Activated CD4-positive, alpha-beta T cell treated with anti-CD3 and anti-CD28 coated beads for 48 hours (primary cell): ENCODE results near the gene PMEPA1.

ENCODE experiments used
- DNase-seq: peaks from one replicate; pipeline ENCODE4 v3.0.0-alpha.2; 2020

Gene PMEPA1

DNA sequence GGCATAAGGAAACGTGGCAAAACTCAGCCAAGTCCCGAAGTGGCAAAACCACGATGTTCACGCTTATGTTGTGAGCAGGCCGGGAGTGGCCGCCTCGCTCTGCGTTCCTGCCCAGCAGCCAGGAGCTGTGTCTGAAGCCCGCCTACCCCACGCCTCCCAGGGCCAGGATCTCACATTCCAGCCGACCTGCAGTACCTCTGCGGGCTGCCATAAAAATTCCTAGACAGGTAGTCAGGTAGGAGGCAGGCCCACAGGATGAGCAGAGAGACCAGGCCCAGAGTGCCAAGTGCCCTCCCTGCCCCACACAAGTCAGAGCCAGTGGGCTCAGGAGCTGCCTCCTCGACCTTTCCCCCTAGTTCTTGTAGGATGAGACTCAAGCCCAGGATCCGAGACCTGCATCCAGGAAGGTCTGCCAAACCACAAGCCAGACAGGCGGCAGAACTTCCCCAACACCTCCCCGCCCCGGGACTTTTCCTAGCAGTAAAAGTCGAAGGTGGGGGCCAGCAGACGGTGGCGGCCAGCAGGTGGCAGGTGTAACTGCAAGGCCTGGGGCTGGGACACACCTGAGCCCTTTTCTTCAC, 16.7 kb downstream of the PMEPA1 start:
- DNase-seq, result no peak

DNA sequence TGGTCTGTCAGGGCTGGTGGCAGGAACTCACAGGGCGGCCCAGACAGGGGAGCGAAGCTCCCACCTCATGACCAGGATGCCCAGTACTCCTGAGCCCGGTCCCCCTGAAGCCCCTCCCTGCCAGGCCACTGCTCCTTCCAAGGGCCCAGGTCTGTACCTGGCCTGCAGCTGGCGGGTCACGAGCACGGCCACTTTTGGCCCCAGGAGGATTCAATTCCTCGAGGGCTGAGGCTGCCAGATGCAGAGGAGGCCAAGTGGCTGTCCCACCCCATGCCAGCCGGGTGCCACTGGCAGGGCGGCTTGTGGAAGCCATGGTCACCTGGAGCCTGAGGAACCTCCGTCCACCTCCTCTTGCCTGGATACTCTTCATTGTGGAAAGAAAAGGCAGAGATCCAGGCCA, 17.4 kb downstream of the PMEPA1 start:
- DNase-seq, result no peak

DNA sequence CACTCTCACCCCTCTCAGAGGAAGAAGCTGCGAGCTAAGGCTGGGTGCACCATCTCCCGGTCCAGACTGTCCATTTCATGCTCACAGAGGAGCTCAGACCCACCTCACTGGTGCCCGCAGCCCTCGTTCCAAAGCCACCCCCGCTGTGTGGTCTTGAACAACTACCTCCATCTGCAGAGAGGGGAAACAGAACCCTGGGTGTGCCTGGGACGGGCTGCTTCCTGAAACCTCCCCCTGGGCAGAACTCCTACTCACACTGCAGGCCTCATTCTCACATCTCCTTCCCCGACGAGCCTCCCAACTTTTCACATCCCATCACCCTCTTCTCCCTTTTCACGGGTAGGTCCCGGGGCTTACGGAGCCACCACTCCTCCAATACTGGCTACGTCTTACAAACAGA, 18.1 kb downstream of the PMEPA1 start:
- DNase-seq, result no peak

DNA sequence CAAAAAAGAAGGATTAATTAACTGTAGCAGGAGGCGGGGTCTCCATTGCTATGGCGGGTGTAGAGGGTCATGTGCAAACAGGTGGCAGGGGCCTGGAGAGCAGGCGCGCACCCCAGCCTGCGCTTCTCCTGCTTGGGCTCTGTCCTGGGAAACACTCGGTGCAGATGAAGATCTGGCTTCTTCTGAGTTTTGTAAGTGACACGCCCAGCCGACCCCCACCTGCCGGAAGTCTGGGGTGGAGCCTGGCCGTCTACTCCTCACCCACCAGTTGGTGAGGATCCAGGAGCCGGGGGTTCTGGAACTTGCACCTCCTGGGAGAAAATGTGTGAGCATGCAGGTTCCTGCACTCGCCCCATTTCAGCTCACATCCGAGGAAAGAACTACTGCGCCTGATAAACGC, 19.3 kb downstream of the PMEPA1 start:
- no peak for DNase-seq

DNA sequence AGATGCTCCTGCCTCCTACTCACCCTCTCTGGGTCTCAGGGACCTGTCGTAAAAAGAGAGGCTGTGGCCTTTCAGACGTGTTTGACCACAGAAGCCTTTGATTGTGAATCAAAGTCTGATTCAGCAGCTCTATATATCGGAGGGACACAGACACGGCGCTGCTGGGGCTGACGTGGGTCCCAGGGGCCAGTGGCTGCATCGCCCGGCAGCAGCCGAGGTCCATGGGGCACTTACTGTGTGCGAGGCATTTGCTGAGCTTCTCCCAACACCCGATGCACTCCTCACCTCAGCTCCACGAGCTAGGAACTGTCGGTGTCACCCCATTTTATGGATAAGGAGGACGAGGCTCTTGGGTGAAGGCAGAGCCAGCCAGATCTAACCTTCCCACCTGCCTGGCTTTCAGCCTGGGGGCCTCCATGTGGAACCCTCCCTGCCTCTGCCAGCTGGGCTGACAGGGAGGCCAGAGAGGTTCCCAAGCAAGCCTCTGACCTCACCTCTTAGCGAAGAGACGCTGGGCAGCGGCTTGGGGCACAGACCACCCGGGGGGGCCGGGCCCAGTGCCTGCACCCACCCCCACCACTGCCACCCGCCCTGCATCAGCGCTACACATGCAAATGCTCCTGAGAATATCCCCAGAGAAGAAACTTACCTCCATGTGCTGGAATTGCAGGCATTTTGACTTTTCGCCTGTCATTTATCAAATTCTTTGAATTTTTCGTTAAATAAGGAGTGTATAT, 19.9 kb downstream of the PMEPA1 start:
- no peak for DNase-seq

DNA sequence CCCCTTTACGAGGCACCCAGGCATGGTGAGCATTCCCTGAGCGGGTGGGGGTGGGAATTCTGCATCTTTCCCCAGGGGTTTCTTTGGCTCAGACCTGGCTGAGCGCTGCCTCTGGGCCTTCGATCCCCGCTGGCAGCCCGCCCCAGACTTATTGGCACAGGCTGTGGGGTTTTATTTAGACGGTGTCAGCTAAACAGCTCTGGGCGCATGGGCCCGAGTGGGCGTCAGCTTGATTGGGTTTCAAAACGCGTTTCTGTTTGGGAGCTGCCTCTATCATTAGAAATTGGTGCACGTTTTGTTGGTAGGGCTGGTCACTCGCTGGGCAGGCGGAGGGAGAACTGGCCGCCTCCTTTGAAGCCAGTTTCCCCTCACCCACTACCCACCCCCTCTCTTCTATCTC, 21.0 kb downstream of the PMEPA1 start:
- no peak for DNase-seq

DNA sequence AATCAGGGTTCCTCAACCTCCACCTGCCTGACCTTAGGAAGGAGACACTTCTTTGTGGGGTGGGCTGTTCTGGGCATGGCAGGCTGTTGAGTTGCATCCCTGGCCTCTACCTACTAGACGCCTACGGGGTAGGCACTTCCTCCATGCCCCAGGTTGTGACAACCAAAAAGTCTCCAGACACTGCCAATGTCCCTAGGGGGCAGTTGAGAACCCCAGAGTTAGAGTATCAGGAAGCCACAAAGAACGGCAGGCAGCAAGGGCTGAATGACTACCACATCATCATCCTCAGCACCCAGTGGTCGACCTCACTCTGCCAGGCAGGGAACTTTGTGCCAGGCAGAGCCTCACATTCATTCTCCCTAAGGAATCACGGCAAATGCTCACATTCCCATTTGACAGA, 21.5 kb downstream of the PMEPA1 start:
- no peak for DNase-seq

DNA sequence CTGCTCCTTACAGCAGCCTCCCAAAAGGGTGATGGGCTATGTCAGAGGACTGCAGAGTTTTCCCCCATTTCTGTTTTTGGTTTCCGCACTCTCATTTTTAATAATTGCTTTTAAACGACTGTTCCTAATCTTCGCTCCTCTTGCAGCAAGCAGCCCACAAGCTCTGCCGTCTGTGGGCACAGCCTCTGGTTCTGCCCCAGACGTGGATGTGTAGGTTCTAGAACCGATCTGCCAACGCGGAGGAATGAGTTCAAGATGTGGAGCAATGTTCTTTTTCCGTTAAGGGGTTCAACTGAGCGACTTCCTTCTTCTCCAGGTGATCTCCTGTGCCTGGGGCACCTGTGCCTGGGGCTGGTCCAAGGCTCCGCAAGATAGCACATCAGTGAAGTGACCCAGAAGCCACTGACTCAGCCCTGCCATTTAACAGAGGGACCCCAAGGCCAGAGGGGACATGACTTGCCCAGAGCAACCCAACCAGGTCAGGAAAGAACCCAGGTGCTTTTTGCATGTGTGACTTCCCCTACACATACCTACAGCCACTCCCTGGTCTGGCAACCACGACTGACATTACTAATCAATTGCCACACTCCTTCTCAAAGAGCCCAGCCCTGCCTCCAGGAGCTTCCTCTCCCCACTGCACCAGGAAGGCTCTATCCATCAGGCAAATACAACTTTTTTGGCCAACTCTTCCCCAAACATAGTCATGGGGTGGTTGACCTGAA, 22.7 kb downstream of the PMEPA1 start:
- no peak for DNase-seq

DNA sequence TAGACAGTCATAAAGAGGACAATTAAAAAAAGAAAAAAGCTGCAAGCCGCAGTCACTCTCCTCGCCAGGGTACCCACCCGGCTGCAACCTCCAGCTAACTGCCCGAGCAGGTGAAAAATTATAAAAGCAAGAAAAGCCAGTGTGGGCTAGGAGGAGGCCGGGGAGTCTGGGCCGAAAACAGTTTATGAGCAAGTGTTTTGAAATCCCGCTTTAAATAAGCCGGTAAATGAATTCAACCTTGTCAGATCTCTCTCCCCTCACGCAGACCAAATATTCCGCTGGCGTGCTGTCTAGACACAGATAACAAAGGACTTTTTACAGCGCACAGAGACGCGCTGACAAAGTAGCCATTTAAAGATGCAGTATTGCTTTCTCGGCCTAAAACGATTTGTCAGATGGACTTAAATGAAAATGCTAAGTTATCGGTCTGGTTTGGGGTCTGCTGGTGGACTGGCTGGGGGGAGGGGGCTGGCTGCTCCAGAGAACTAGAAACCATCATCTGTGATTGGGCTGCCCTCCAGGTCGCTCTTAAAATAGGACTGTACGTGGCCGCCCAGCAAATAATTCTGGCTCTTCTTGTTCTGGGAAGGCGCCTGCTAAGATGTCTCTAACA, 24.6 kb downstream of the PMEPA1 start:
- no peak for DNase-seq

DNA sequence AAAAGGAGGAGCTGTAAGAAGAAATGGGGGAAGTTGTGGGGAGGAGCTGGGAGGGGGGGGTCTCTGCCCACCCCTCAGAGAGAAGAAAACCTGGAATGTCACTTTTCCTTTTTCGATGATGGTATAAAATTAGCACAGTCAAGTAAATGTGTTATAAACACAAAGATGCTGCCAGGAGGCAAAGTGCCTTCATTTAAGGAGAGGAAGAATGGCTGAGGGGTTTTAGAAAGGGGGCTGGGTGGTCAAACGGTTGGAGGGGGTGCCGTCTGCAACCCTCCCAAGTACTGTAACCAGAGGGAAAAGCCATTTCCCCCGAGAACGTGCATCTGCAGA, 25.0 kb downstream of the PMEPA1 start:
- DNase-seq, result no peak

DNA sequence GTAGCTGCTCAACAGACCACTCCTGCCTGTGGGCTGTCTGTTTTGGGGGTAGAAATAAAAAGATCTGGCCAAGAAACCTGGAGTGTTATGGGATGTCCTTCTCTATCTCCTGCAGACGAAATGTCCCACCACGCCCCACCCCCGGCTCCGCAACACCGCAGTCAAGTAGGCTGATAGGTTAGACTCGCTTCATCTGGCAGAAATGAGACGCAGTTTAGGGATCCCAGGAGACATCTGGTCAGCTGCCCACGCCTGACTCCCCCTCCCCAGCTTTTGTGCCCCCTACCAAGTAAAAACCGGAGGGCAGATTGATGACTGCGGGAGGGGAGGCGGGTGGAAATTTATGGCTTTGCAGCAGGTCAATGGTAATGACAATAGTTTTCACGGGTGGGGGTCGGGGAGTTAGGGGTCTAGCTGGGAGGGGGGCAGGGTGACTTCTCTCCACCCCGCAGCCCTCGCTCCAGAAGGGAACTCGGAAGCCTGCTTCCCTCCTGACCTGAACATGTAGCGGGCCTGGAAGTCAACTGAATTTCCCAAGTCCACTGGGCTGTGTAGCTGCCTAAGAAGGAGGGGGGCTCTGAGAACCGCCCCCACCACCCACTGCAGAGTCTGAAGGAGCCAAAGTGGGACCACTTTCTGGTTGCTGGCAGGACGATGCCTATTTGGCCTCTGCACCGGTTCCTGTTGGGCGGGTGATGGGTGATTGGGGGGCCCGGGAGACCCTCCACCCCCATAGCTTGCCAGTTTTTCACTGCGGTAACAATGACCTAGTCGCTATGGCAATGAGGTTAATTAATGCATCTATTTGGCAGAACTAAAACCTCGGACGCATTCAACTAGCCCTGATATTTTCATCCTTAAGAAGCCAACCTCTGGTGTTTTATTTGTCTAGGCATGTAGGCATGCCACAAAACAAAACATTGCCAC, 25.7 kb downstream of the PMEPA1 start:
- DNase-seq, result no peak

DNA sequence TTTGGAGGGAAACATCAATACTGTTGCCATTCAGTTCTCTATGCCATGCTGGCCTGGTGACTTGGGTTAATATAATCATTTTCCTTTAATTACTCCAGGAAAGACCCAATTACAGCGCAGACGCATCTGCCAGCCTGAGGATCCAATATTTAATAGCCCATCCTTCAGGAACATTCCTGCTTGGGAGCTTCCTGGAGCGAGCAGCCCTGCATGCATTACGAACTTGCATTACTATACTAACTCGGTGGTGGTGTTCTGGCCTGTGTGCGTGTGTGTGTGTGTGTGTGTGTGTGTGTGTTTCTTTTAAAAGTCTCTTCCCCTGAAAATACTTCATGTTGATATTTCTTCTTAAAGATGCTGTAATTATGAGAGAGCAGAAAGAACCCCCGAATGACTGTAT, 26.5 kb downstream of the PMEPA1 start:
- no peak for DNase-seq

DNA sequence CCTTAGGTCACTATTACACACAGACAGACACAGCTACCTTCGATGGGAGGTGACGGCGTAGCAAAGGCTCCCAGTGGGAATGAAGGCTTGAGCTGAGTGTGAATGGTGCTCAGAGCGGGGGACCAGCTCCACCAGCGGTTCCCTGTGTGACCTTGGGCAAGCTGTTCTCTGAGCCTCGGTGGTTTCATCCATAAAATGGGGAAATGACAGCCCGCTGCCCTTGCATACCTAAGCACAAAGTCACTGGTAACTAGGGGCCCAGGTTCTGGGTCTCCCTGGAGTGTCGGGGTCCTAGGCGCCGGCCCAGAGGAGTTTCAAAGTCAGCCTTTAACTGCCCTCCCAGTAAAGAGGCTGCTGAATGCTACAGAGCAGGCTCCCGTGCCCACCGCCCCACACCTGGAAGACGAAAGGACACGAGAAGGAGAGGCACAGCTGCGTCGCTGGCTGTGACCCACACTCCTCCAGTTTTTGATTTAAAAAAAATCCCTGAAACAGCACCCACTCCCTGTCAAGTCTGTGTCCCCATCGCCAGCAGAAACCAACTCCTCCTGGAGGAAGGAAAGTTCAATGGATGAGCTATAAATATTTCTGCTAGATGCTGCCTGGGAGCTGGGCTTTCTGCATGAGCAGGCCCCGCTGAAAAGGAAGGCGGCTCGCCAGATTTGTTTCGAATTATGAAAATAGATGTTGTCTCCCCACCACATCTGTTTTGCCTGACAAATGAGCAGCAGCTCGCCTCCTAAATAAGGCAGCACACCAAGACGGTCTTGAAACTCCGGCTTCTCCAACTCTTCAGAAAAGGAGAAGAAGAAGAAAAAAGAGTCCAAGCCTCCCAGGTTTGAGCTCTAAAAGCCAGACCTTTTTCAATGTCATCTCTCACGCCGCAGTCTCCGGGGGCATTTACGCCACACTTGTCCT, 27.4 kb downstream of the PMEPA1 start:
- DNase-seq, result no peak

DNA sequence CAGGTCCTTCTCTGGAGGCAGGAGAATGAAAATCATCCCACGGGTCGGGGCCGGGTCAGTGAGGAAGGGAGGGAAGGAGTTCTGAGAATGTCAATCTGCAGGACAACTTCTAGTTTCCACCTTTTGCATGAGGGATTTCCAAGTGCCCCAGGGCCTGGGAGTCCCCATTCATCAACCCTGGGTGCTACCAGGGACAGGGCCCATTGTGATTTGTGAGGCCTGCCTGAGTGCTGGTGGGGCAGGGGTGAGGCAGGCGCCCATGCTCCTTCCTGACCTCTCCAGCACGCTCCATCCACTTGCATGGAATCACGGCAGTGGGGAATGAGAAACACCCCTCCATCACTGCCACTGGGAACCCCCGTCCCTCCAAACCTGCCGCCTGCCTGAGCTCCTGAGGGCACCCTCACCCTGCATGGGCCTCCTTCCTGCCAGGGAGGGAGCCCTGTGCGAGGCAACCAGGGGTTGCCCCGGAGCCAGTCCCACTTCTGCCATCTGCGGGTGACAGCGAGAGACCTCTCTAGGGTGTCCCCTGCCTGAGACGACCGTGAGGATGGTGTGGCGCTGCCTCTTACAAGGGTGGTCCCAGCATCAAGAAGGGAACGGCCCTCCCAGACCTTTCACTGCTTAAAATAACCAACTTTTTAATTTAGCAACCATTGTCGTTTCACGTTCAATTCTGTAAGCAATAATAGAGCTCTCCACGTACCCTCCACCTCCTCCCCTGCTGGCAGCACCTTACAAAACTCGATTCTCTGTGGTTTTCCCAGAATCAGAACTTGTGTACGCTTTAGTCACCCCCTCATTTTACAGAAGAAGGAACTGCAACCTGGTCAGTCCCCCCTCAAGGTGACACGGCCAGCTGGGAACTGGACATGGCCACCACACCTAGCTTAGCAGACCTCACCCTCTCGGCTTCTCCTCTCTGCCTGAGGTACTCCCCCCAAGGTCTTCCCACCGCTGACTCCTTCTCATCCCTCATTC, 28.6 kb downstream of the PMEPA1 start:
- peak; percentile 17 for DNase-seq

DNA sequence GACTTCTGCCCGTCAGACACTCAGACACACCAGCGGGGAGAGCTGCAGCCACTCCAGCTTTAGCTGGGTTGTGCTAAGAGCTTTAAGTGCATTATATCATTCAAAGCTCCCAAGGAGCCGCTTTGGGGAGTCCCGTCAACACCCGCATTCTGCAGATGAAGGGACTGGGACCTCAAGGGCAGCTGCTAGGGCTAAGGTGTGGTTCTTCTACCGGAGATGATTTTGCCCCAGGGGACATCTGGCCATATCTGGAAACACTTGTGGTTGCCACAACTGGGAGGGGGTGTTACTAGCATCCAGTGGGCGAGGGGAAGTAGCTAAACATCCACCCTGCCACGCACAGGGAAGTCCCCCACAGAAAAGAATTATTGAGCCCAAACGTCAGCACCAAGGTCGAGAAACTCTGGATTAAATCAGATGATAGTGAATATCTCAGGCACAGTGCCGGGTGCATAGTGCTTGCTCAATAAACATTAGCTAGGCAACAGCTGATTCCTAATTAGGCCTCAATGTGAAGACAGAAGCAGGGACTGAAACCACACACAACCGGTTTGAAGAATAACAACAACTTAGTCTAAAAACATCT, 29.6 kb downstream of the PMEPA1 start:
- no peak for DNase-seq

DNA sequence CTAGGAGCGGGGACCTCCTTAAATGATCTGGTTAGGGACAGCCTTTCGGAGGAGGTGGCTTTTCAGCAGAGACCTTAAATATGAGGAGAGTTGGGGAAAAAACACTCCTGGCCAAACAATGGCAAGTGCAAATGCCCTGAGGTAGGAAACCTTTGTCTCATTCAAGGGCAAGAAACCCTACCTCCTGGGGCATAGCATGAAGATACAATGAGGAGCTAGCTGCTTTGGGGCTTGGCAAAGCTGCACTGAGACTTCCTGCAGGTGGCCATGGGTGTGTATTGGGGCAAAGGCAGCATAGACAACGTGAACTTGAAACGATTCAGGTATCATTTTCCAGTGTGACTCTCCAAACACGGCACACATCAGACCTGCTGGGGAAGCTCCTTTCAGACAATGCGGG, 30.7 kb downstream of the PMEPA1 start:
- no peak for DNase-seq

DNA sequence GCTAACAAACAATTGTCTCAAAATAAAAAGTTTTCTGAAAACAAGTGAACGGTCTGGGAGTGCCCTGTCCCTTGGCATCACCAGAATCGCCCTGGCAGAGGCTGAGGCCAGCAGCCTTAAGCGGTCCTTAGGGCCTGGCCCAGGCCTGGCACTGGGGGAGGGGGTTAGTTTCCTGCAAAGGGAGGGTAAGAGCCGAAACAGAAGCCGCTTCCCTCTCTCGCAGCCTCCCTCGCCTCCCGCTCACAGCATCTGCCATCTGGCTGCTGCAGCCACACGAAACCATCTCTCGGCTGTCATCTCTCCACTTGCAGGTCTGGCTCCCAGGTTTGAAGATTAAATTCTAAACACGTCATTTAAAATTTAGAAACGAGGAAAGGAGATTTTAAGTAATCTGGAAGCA, 31.5 kb downstream of the PMEPA1 start:
- no peak for DNase-seq

DNA sequence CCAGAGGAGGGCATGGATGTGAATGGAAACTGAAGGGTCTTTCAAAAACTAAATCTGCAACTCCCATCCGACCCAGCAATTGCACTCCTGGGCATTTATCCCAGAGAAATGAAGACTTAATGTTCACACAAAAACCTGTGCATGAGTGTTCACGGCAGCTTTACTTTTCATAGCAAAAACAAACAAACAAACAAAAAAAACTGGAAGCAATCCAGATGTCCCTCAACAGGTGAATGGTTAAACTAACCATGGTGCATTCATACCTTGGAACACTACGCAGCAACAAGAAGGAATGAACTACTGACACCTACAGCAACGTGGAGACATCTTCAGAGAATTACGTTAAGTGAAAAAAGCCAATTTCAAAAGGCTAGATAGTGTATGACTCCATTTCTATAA, 32.2 kb downstream of the PMEPA1 start:
- no peak for DNase-seq

DNA sequence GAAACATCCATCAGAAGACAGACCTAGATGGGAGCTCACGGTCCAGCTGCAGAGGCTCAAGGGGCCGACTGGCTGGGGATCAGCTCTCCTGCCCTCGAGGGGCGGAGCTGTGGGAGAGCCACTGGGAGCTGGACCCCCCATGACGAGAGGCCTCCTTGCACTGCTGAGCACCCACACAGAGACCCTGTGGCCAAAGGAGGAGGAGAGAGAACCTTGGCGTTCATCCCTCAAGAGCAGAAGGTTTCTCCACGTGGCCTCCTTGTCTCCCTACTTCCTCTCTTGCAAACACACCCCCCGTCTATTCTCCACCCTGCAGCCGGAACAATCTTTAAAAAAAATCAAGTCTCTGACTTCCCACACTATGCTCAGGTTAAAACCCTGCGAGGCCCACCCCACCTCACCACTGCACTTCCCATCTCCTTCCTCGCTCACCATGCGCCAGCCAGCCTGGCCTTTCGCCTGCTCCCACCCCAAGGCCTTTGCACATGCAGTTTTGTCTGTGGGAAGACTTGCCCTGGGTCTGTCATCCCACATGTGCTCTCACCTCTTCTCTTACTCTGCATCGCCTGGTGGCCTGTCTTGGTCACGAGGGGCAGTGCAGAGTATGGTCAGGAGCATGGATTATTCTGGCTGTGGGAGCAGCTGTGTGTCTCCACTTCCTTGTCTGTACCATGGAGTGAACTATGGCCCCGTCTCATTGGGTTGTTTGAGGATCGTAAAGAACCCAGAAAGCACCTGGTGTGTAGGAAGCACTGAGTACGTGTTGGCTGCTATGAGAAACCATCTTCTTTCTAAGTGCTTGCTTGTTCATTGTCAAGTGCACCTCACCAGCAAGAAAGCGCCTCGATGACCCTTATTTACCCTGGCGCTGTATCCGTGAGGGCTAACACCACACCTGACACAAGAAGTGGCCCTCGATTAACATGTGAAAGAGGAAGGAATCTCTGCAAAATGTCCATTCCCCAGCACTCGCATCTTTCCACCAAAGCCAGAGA, 32.9 kb downstream of the PMEPA1 start:
- no peak for DNase-seq
